LNCaP clone FGC (cell line): Measurements from ENCODE around the gene RACGAP1.

Experiments used
- DNase-seq: peaks from one replicate; pipeline ENCODE4 v3.0.0-alpha.2; 2011; ENCODE audit warnings: low read depth
- H3K4me3 ChIP-seq: 2 replicates; pipeline ENCODE4 v1.5.1; 2011; ENCODE audit warnings: mild to moderate bottlenecking, low read depth, low read length, control low read depth
- TF ChIP-seq, protein P1 (sequence below): IDR thresholded peaks from 2 replicates; pipeline ENCODE4 v1.5.1; 2012; ENCODE audit warnings: mild to moderate bottlenecking; ENCODE audit not compliant: control insufficient read depth, insufficient read depth; ENCODE audit errors: extremely low read depth

The RACGAP1 gene

DNA sequence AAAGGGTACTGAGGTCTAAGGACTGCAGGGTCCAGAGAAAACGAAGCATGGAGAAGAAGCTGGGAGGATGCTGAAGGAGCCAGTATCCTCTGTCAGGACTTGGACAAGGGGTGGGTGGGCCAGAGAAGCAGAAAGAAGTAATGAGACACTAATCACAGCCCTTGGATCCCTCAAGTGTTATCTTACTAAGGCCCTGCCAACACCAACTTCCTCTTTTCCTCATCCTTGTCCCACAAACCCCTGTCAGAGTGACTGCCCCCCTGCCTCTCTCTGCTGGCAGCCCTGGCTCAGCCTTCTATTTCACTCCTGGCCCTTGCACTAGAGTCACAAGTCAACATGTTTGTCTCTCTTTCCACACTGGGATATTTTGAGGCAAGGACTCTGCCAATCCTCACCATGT lies 28.3 kb upstream of the RACGAP1 start:
- DNase-seq: no peak
- TF ChIP-seq, protein P1, sequence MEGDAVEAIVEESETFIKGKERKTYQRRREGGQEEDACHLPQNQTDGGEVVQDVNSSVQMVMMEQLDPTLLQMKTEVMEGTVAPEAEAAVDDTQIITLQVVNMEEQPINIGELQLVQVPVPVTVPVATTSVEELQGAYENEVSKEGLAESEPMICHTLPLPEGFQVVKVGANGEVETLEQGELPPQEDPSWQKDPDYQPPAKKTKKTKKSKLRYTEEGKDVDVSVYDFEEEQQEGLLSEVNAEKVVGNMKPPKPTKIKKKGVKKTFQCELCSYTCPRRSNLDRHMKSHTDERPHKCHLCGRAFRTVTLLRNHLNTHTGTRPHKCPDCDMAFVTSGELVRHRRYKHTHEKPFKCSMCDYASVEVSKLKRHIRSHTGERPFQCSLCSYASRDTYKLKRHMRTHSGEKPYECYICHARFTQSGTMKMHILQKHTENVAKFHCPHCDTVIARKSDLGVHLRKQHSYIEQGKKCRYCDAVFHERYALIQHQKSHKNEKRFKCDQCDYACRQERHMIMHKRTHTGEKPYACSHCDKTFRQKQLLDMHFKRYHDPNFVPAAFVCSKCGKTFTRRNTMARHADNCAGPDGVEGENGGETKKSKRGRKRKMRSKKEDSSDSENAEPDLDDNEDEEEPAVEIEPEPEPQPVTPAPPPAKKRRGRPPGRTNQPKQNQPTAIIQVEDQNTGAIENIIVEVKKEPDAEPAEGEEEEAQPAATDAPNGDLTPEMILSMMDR: no peak
- no peak overlapping the region for H3K4me3 ChIP-seq

DNA sequence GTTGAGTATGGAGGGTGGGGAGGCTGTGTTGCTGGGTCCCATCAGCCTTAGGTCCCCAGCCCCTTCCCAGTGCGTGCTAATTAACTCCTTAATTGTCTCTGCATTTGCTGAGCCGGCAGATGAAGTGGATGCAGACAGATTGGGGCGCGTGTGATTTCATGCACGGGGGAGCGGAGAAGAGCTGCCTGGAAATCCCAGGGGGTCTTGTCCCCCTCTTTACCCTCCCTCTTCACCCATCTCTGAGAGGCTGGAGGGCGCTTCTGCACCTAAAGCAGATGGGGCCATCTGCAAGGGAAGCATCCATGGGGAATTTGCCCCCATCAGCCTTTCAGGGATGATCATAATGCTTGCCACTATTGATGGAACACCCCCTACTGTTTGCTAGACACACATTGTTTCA lies 27.7 kb upstream of the RACGAP1 start:
- H3K4me3 ChIP-seq: no peak overlapping the region
- no peak for DNase-seq
- TF ChIP-seq, protein P1: no peak

DNA sequence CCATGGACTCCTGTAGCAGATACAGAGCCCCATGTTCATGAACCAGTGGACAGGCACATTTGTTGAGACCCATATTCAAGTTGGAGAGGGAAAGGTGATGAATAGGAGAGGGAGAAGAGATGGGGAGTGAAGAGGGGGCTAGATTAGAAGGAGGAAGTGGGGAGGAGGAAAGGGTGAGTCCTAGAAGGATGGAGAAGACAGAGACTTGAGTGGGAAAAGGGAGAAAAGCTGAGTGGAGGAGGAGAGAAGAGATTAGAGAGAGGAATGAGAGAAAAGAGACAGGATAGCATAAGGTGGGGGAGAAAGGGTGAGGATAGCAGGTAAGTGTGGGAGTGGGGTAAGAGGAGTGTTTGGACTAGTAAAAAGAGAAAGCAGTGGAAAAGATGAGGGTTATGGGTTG lies 27.2 kb upstream of the RACGAP1 start:
- DNase-seq: no peak
- H3K4me3 ChIP-seq: no peak overlapping the region
- TF ChIP-seq, protein P1: no peak

DNA sequence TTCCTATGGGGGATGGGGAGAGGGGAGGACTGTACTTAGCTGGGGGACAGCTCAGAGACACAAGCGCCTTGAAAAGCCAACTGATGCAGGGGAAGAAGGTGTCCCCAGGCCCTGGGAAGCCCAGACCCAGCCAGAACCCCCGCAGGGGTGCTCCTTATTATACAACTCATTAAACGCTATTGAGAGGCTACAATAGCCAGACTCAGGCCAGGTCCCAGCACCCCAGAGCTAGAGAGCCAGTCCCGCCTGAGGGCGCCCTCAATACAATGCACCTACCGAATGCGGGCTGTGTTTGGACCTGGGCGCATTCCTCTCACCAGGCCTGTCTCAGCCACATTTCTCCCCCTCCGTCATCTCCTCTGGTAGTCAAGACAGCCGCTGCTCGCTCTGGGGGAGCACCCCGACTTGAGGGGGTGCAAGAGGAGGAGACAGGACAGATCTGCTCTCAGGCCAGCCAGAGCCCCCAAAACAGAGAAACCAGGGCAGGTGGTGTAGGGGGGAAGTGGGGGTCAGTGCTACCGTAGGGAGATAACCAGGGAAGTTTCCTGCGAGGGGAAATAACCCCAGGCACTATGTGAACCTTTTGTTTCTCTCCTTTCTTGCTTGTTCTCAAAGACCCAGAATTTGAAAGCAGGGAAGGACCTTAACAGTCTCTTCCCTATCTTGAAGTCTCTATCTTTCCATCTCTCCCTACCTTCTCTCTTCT lies 26.0 kb upstream of the RACGAP1 start:
- DNase-seq: no peak
- TF ChIP-seq, protein P1: no peak
- H3K4me3 ChIP-seq: no peak overlapping the region

DNA sequence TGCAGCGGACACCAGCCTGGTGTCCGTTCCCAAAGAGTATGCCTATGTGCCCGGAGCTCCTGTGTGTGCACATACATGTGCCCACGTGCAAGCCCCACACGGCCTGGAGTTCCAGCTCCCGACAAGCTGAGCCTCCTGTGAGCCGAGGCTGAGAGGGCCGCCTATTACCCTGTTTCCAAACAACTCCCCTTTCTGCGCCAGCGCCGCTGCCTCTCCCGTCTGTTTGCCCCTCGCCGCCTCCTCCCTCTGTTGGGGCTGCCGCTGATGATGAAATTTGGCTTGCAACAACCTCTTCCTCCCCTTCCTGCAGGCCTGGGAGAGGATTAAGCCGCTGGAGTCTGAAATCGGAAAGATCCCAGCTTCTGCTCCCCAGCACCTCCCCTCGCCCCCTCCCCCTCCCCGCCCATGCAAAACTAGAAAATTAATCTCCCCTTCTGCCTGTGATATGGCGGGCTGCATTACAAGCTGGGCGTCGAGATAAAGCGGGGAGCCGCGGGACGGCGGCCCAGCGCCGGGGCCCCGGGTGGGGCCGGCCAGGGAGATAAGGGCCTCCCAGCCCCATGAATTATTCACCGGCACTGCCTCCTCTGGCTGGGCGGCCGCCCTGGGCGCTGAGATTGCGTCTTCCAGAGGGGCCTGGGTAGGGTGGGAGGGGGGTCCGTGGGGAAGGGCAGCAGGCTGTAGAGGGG lies 25.3 kb upstream of the RACGAP1 start:
- no peak overlapping the region for H3K4me3 ChIP-seq
- TF ChIP-seq, protein P1: no peak
- DNase-seq: no peak

DNA sequence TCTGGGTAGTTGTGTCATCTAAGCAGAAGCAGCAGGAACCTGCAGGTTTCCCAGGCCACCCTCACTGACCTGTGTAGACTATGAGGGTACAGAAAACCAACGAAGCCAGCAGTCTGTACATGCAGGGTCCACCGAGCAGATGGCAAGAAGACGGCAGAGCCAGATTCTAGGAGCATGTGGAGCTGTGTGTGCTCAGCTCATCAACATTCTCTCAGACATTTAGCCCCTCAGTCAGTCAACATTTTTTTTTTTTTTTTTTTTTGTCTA lies 24.8 kb upstream of the RACGAP1 start:
- H3K4me3 ChIP-seq: no peak overlapping the region
- DNase-seq: no peak
- TF ChIP-seq, protein P1: no peak
